Fibroblast of lung (primary cell): Measurements from ENCODE around the gene DZIP1. TPM values are rescaled to one million over a fixed set of nuclear protein-coding genes. Genes with fewer than 3 reads are reported as not detected.

Experiments
- DNase-seq, 2 donors: peaks; one replicate each; pipeline versions ENCODE4 v3.0.0 to v3.0.0-alpha.2; 2010; ENCODE audit warnings: low read depth in 2 of 2
- H2AFZ ChIP-seq: 2 replicates; pipeline ENCODE4 v1.5.1; 2012; ENCODE audit warnings: low read length, control low read depth, inconsistent platforms
- H3K27ac ChIP-seq: 2 replicates; pipeline ENCODE4 v1.5.1; 2011; ENCODE audit warnings: low read length, control low read depth; ENCODE audit not compliant: insufficient read depth
- H3K27me3 ChIP-seq: 2 replicates; pipeline ENCODE4 v1.5.1; 2011; ENCODE audit warnings: mild to moderate bottlenecking, low read length; ENCODE audit not compliant: control insufficient read depth, insufficient read depth
- H3K36me3 ChIP-seq: 2 replicates; pipeline ENCODE4 v1.5.1; 2011; ENCODE audit warnings: low read length; ENCODE audit not compliant: control insufficient read depth, insufficient read depth
- H3K4me1 ChIP-seq: 2 replicates; pipeline ENCODE4 v1.5.1; 2011; ENCODE audit warnings: low read length; ENCODE audit not compliant: control insufficient read depth, insufficient read depth; ENCODE audit errors: extremely low read depth
- H3K4me2 ChIP-seq: 2 replicates; pipeline ENCODE4 v1.5.1; 2011; ENCODE audit warnings: low read length, control low read depth; ENCODE audit not compliant: insufficient read depth; ENCODE audit errors: extremely low read depth
- H3K4me3 ChIP-seq, 4 experiments: fragments of 200-600 bp in 1 of 4; sonication (generic) in 1 of 4; replicated peaks in 1 of 4; 2 replicates each; pipeline ENCODE4 v1.5.1; 2011 to 2016; ENCODE audit warnings: low read length in 4 of 4, low read depth in 3 of 4, mild to moderate bottlenecking in 3 of 4, control low read depth in 2 of 4, inconsistent platforms in 1 of 4, mixed read lengths in 1 of 4; ENCODE audit not compliant: insufficient read depth in 1 of 4; ENCODE audit errors: control extremely low read depth in 1 of 4
- H3K79me2 ChIP-seq: 2 replicates; pipeline ENCODE4 v1.5.1; 2012; ENCODE audit warnings: mild to moderate bottlenecking, low read length, inconsistent platforms; ENCODE audit not compliant: control insufficient read depth, insufficient read depth
- H3K9ac ChIP-seq: 2 replicates; pipeline ENCODE4 v1.5.1; 2011; ENCODE audit warnings: mild to moderate bottlenecking, low read length, control low read depth; ENCODE audit not compliant: insufficient read depth
- H3K9me3 ChIP-seq: 2 replicates; pipeline ENCODE4 v1.5.1; 2012; ENCODE audit warnings: low read depth, low read length; ENCODE audit not compliant: control insufficient read depth, insufficient read depth
- H4K20me1 ChIP-seq: 2 replicates; pipeline ENCODE4 v1.5.1; 2011; ENCODE audit warnings: low read length; ENCODE audit not compliant: control insufficient read depth, insufficient read depth; ENCODE audit errors: extremely low read depth
- CTCF ChIP-seq, 2 donors: IDR thresholded peaks in 1 of 2; conservative IDR thresholded peaks in 1 of 2; 1 replicate in 1 of 2; 2 replicates in 1 of 2; pipeline ENCODE4 v1.5.1; 2011 to 2012; ENCODE audit warnings: low read length in 2 of 2, control low read depth in 1 of 2, inconsistent platforms in 1 of 2, low read depth in 1 of 2, mild to moderate bottlenecking in 1 of 2
- EZH2 ChIP-seq: IDR thresholded peaks from 2 replicates; pipeline ENCODE4 v1.5.1; 2012; ENCODE audit warnings: low read length, control low read depth, mild to moderate bottlenecking; ENCODE audit errors: missing control alignments
- polyA plus RNA-seq, 2 donors: library from polyadenylated mRNA; depleted of rRNA in 1 of 2; stranded (reverse) in 1 of 2; unstranded in 1 of 2; fragments of >200 nt; gene quantifications; 2 replicates each; pipeline ENCODE4 v1.2.1, GENCODE V29; 2011 to 2012; ENCODE audit warnings: missing spikeins in 1 of 2
- total RNA-seq: library from RNA; depleted of rRNA; stranded (reverse); fragments of >200 nt; gene quantifications from 2 replicates; pipeline ENCODE4 v1.2.1, GENCODE V29; 2014

DZIP1 gene
- total and polyA plus RNA-seq, 2 donors (not counting 1 experiment from before 2014, with no cell fraction given), result 24.0 to 37.3 TPM

GRCh38 chr13:95677564-95678266 is 33.2 kb upstream of the DZIP1 start:
- Histone ChIP-seq H2AFZ (peak overlapping the region; percentile 45), H4K20me1 (no peaks in the 10 kb centered on the region), H3K4me2 (peak overlapping the region; percentile 80), H3K36me3 (no peaks in the 10 kb centered on the region), H3K27me3 (no peaks in the 10 kb centered on the region), H3K4me1 (peaks cover 2% of the 10 kb centered on the region), H3K9me3 (no peaks in the 10 kb centered on the region), H3K79me2 (peaks cover 49% of the 10 kb centered on the region), H3K27ac (peak overlapping the region; percentile 84), H3K4me3 (peak overlapping the region; percentile 82 to 97 (median 89)), H3K9ac (peak overlapping the region; percentile 80)
- peak; percentile 31 to 39 for DNase-seq
- TF ChIP-seq CTCF (conservative IDR thresholded peaks at IDR 0.05 in 1 of 2, IDR thresholded peaks at IDR 0.05 in 1 of 2; ENCODE audit: low read depth in 1 of 2, low read length in 2 of 2), result no peak
- no peak for TF ChIP-seq EZH2

GRCh38 chr13:95676762-95677563 is 32.5 kb upstream of the DZIP1 start, which contains the start of gene DNAJC3:
DNAJC3 (plus strand) TSS chr13:95677139; CDS start chr13:95677256, 117 bp downstream.
- Histone ChIP-seq H3K9me3 (no peaks in the 10 kb centered on the region), H3K27me3 (no peaks in the 10 kb centered on the region), H3K79me2 (peaks cover 42% of the 10 kb centered on the region), H3K4me2 (peak within 1 kb of the TSS; percentile 80), H4K20me1 (no peaks in the 10 kb centered on the region), H3K27ac (peak within 1 kb of the TSS; percentile 84), H3K36me3 (no peaks in the 10 kb centered on the region), H3K9ac (peak within 1 kb of the TSS; percentile 80), H3K4me1 (peaks cover 2% of the 10 kb centered on the region), H3K4me3 (peak within 1 kb of the TSS; percentile 82 to 97 (median 89)), H2AFZ (peak within 1 kb of the TSS; percentile 99)
- TF ChIP-seq EZH2, result no peak
- TF ChIP-seq CTCF (conservative IDR thresholded peaks at IDR 0.05 in 1 of 2, IDR thresholded peaks at IDR 0.05 in 1 of 2; ENCODE audit: low read depth in 1 of 2, low read length in 2 of 2), result no peak
- DNase-seq, result peak; percentile 97

GRCh38 chr13:95676105-95676761 is 31.7 kb upstream of the DZIP1 start:
- Histone ChIP-seq H4K20me1 (no peaks in the 10 kb centered on the region), H3K27ac (peak overlapping the region; percentile 65), H3K9ac (peak overlapping the region; percentile 79), H3K9me3 (no peaks in the 10 kb centered on the region), H3K36me3 (no peaks in the 10 kb centered on the region), H3K79me2 (peaks cover 36% of the 10 kb centered on the region), H3K27me3 (no peaks in the 10 kb centered on the region), H2AFZ (peak overlapping the region; percentile 99), H3K4me1 (peaks cover 2% of the 10 kb centered on the region), H3K4me3 (peak overlapping the region; percentile 75 to 94 (median 82)), H3K4me2 (peak overlapping the region; percentile 76)
- peak; percentile 27 to 45 for DNase-seq
- no peak for TF ChIP-seq EZH2
- TF ChIP-seq CTCF (conservative IDR thresholded peaks at IDR 0.05 in 1 of 2, IDR thresholded peaks at IDR 0.05 in 1 of 2; ENCODE audit: low read depth in 1 of 2, low read length in 2 of 2), result no peak
